ENCODE results near the gene HBS1L. TPM values are rescaled to one million over a fixed set of nuclear protein-coding genes. Genes with fewer than 3 reads are reported as not detected.
A peak's percentile ranks its signal among the peaks of the same experiment; 100 is the strongest.

HBS1L gene
- total RNA-seq, 4 donors from 2014 or later = 25.2 to 94.1 (median 37.5) TPM

- H3K4me3 ChIP-seq = no peak overlapping the region
- H3K9me3 ChIP-seq = no peaks in the 10 kb centered on the region
- TF ChIP-seq POLR2A (IDR thresholded peaks at IDR 0.05) (no peak), CTCF (IDR thresholded peaks at IDR 0.05) (no peak)
- H3K36me3 ChIP-seq = no peaks in the 10 kb centered on the region
- H3K27ac ChIP-seq = no peak overlapping the region
- no peaks in the 10 kb centered on the region for H3K27me3 ChIP-seq
- no peaks in the 10 kb centered on the region for H3K4me1 ChIP-seq
- DNase-seq = no peak
Observed at GRCh38 chr6:135006386-135006914, 48.2 kb downstream of the HBS1L start.

- no peak for DNase-seq
Observed at GRCh38 chr6:135004399-135004798, 50.2 kb downstream of the HBS1L start.

GRCh38 chr6:135002974-135003703 lies 51.5 kb downstream of the HBS1L start:
- Histone ChIP-seq H3K9me3 (no peaks in the 10 kb centered on the region), H3K4me3 (no peak overlapping the region), H3K27me3 (no peaks in the 10 kb centered on the region), H3K27ac (no peak overlapping the region), H3K36me3 (peaks cover 0 to 6% (median 0%) of the 10 kb centered on the region in 3 donors), H3K4me1 (no peaks in the 10 kb centered on the region)
- TF ChIP-seq CTCF (IDR thresholded peaks at IDR 0.05) (no peak), POLR2A (IDR thresholded peaks at IDR 0.05) (no peak)
- DNase-seq = no peak

More at GRCh38 chr6:135004399-135004798, 50.2 kb downstream of the HBS1L start:
- Histone ChIP-seq H3K4me3 (no peak overlapping the region), H3K27me3 (no peaks in the 10 kb centered on the region), H3K4me1 (no peaks in the 10 kb centered on the region), H3K27ac (no peak overlapping the region), H3K36me3 (peaks cover 0 to 6% (median 0%) of the 10 kb centered on the region in 3 donors), H3K9me3 (no peaks in the 10 kb centered on the region)
- no peak for TF ChIP-seq POLR2A (IDR thresholded peaks at IDR 0.05)

GRCh38 chr6:135002229-135002844 lies 52.3 kb downstream of the HBS1L start:
- Histone ChIP-seq H3K9me3 (no peaks in the 10 kb centered on the region), H3K27me3 (no peaks in the 10 kb centered on the region), H3K4me1 (no peaks in the 10 kb centered on the region), H3K4me3 (no peak overlapping the region), H3K27ac (no peak overlapping the region), H3K36me3 (peaks cover 0 to 12% (median 0%) of the 10 kb centered on the region in 3 donors)
- DNase-seq = no peak
- peak; percentile 29 to 55 (median 47) for TF ChIP-seq CTCF (IDR thresholded peaks at IDR 0.05)
- no peak for TF ChIP-seq POLR2A (IDR thresholded peaks at IDR 0.05)

GRCh38 chr6:134999107-134999506 lies 55.5 kb downstream of the HBS1L start:
- no peaks in the 10 kb centered on the region for H3K4me1 ChIP-seq
- no peaks in the 10 kb centered on the region for H3K9me3 ChIP-seq
- DNase-seq = no peak
- no peak overlapping the region for H3K4me3 ChIP-seq
- H3K36me3 ChIP-seq = peaks cover 0 to 20% (median 0%) of the 10 kb centered on the region in 3 donors
- TF ChIP-seq CTCF (IDR thresholded peaks at IDR 0.05) (no peak), POLR2A (IDR thresholded peaks at IDR 0.05) (no peak)
- H3K27me3 ChIP-seq = no peaks in the 10 kb centered on the region
- no peak overlapping the region for H3K27ac ChIP-seq
